Measurements from ENCODE around the gene ZNF302.
A peak's percentile ranks its signal among the peaks of the same experiment; 100 is the strongest.
"Not testable (repeated sequence)": the region's sequence is repeated elsewhere in the genome, so short reads cannot be mapped to it uniquely, and the experiment has no call there.

ZNF302 gene

GRCh38 chr19:34677386-34678084 lies at the start of gene ZNF302:
Gene ZNF302, plus strand, starts transcription at chr19:34677678. Its CDS starts 1,127 bp downstream, at chr19:34678805.
- no peak for DNase-seq

- DNase-seq: no peak
These were observed 43.7 kb upstream of the ZNF302 start for GRCh38 chr19:34633802-34634201.

GRCh38 chr19:34639491-34640085 lies 37.9 kb upstream of the ZNF302 start:
- DNase-seq: peak; percentile 35

- no peak for DNase-seq
These were observed 35.2 kb upstream of the ZNF302 start for GRCh38 chr19:34642241-34642640.

GRCh38 chr19:34644991-34645461 lies 32.5 kb upstream of the ZNF302 start:
- no peak for DNase-seq

- no peak for DNase-seq
These were observed 31.9 kb upstream of the ZNF302 start for GRCh38 chr19:34645551-34645950.

- no peak for DNase-seq
These were observed 27.5 kb upstream of the ZNF302 start for GRCh38 chr19:34649886-34650543.

GRCh38 chr19:34651747-34652146 lies 25.7 kb upstream of the ZNF302 start:
- DNase-seq: no peak

- no peak for DNase-seq
These were observed 22.7 kb upstream of the ZNF302 start for GRCh38 chr19:34654796-34655195.

GRCh38 chr19:34655651-34656050 lies 21.8 kb upstream of the ZNF302 start:
- no peak for DNase-seq

- no peak for DNase-seq
These were observed 16.1 kb upstream of the ZNF302 start for GRCh38 chr19:34661357-34661756.

GRCh38 chr19:34662919-34663318 lies 14.6 kb upstream of the ZNF302 start:
- DNase-seq: peak; percentile 3

- no peak for DNase-seq
These were observed 13.3 kb upstream of the ZNF302 start for GRCh38 chr19:34664168-34664567.

- no peak for DNase-seq
These were observed 12.6 kb upstream of the ZNF302 start for GRCh38 chr19:34664870-34665269.

- DNase-seq: not testable (repeated sequence)
These were observed 12.2 kb upstream of the ZNF302 start for GRCh38 chr19:34665275-34665674.

GRCh38 chr19:34666200-34666957 lies 11.1 kb upstream of the ZNF302 start:
- DNase-seq: no peak

GRCh38 chr19:34666958-34667265 lies 10.6 kb upstream of the ZNF302 start:
- DNase-seq: no peak

GRCh38 chr19:34667349-34668076 lies 10.0 kb upstream of the ZNF302 start:
- no peak for DNase-seq

- DNase-seq: not testable (repeated sequence)
These were observed 9.3 kb upstream of the ZNF302 start for GRCh38 chr19:34668077-34668689.

- DNase-seq: not testable (repeated sequence)
These were observed 8.8 kb upstream of the ZNF302 start for GRCh38 chr19:34668690-34669089.

GRCh38 chr19:34669305-34669704 lies 8.2 kb upstream of the ZNF302 start:
- no peak for DNase-seq

GRCh38 chr19:34671972-34672371 lies 5.5 kb upstream of the ZNF302 start:
- DNase-seq: no peak

All from GDM1 (cell line).